Smooth muscle cell (in vitro differentiated cells): ENCODE measurements around the gene UFL1. TPM values are rescaled to one million over a fixed set of nuclear protein-coding genes. Genes with fewer than 3 reads are reported as not detected.

Source experiments
- DNase-seq: peaks from one replicate; lab custom pipeline; 2025; ENCODE audit not compliant: unreplicated experiment; lab: John Stamatoyannopoulos, UW
- H2AFZ ChIP-seq: fragments of 200-600 bp; sonication (generic); 2 replicates; pipeline ENCODE4 v1.6.0; 2016; ENCODE audit warnings: antibody characterized with exemption, low read depth, mild to moderate bottlenecking
- H3F3A ChIP-seq: fragments of 200-600 bp; sonication (generic); 2 replicates; pipeline ENCODE4 v1.6.0; 2017; ENCODE audit warnings: antibody characterized with exemption, low read depth
- H3K27ac ChIP-seq: fragments of 200-600 bp; sonication (generic); 2 replicates; pipeline ENCODE4 v1.5.1; 2016; ENCODE audit warnings: low read depth, mild to moderate bottlenecking
- H3K27me3 ChIP-seq: fragments of 200-600 bp; sonication (generic); 2 replicates; pipeline ENCODE4 v1.6.1; 2016; ENCODE audit warnings: low read depth, mild to moderate bottlenecking
- H3K36me3 ChIP-seq: fragments of 200-600 bp; sonication (generic); 2 replicates; pipeline ENCODE4 v1.5.1; 2016; ENCODE audit warnings: low read depth
- H3K4me1 ChIP-seq: fragments of 200-600 bp; sonication (generic); 2 replicates; pipeline ENCODE4 v1.5.1; 2016; ENCODE audit warnings: low read depth
- H3K4me2 ChIP-seq: fragments of 200-600 bp; sonication (generic); 2 replicates; pipeline ENCODE4 v1.6.0; 2016; ENCODE audit warnings: mild to moderate bottlenecking
- H3K4me3 ChIP-seq: fragments of 200-600 bp; sonication (generic); 2 replicates; pipeline ENCODE4 v1.5.1; 2016; ENCODE audit warnings: mild to moderate bottlenecking
- H3K79me2 ChIP-seq: fragments of 200-600 bp; sonication (generic); 2 replicates; pipeline ENCODE4 v1.6.0; 2016; ENCODE audit warnings: low read depth, mild to moderate bottlenecking
- H3K9ac ChIP-seq: fragments of 200-600 bp; sonication (generic); 2 replicates; pipeline ENCODE4 v1.6.0; 2016; ENCODE audit warnings: low read depth
- H3K9me3 ChIP-seq: fragments of 200-600 bp; sonication (generic); replicated peaks from 2 replicates; pipeline ENCODE4 v1.5.1; 2016; ENCODE audit warnings: low read depth
- H4K20me1 ChIP-seq: fragments of 200-600 bp; sonication (generic); 2 replicates; pipeline ENCODE4 v1.6.0; 2016; ENCODE audit warnings: low read depth
- WGBS: methylation state at CpG from one replicate; pipeline ENCODE4 v1.1.7; 2016; ENCODE audit warnings: low lambda C conversion rate; 5-methylcytosine and 5-hydroxymethylcytosine counted together
- polyA plus RNA-seq: library from polyadenylated mRNA; unstranded; fragments of >200 nt; fragmentation: Nextera tagmentation; extraction: Ambion mirVana; gene quantifications from 2 replicates; pipeline ENCODE4 v1.2.1, GENCODE V29; 2016
- total RNA-seq: library from RNA; depleted of rRNA; stranded (reverse); fragments of >200 nt; gene quantifications from 2 replicates; pipeline ENCODE4 v1.2.3, GENCODE V29; 2014
- TF ChIP-seq, protein P1 (sequence below): fragments of 200-600 bp; sonication (generic); IDR thresholded peaks from 2 replicates; pipeline ENCODE4 v1.5.1; 2017; ENCODE audit warnings: borderline replicate concordance, mild to moderate bottlenecking, antibody characterized with exemption; ENCODE audit not compliant: insufficient read depth, poor library complexity, severe bottlenecking

The UFL1 gene
- total and polyA plus RNA-seq, 2 experiments from 2014 or later, result 19.2 to 41.2 TPM

DNA sequence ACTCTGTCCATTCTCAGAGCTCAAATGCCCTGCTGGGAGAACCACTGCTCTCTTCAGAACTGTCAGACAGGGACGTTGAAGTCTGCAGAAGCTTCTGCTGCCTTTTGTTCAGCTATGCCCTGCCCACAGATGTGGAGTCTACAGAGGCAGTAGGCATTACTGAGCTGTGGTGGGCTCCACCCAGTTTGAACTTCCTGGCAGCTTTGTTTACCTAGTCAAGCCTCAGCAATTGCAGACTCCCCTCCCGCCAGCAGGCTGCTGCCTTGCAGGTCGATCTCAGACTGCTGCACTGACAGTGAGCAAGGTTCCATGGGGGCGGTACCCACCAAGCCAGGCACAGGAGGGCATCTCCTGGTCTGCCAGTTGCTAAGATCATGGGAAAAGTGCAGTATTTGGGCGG, 21.8 kb upstream of the UFL1 start:
- Histone ChIP-seq H3K4me2 (no peak overlapping the region), H3K79me2 (no peaks in the 10 kb centered on the region)

DNA sequence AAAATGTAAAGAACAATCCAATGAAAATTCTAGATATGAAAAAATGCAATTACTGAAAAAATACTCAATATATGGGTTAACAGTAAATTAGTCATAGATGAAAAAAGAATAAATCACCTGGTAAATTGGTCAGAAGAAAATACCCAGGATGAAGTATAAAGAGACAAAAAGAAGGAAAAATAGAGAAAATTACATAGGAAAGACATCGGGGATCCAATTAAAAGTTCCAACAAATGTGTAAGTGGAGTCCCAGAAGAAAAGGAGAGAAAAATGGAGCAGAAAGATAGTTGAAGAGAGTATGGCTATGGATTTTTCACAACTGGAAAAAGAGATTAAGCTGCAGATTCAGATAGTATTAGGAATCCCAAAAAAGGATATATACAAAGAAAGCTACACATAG, 18.7 kb upstream of the UFL1 start:
- H4K20me1 ChIP-seq, result no peaks in the 10 kb centered on the region
- no peak for DNase-seq
- H3F3A ChIP-seq, result no peaks in the 10 kb centered on the region
- H3K9me3 ChIP-seq, result peaks cover 3% of the 10 kb centered on the region
- no peak overlapping the region for H2AFZ ChIP-seq
- no peaks in the 10 kb centered on the region for H3K79me2 ChIP-seq
- H3K4me1 ChIP-seq, result no peaks in the 10 kb centered on the region
- H3K36me3 ChIP-seq, result no peaks in the 10 kb centered on the region
- WGBS, result 100% methylated on average over 1 of the region's 1 CpG
- no peak overlapping the region for H3K4me2 ChIP-seq
- no peak overlapping the region for H3K4me3 ChIP-seq
- no peak overlapping the region for H3K27ac ChIP-seq
- H3K27me3 ChIP-seq, result no peaks in the 10 kb centered on the region
- TF ChIP-seq, protein P1, sequence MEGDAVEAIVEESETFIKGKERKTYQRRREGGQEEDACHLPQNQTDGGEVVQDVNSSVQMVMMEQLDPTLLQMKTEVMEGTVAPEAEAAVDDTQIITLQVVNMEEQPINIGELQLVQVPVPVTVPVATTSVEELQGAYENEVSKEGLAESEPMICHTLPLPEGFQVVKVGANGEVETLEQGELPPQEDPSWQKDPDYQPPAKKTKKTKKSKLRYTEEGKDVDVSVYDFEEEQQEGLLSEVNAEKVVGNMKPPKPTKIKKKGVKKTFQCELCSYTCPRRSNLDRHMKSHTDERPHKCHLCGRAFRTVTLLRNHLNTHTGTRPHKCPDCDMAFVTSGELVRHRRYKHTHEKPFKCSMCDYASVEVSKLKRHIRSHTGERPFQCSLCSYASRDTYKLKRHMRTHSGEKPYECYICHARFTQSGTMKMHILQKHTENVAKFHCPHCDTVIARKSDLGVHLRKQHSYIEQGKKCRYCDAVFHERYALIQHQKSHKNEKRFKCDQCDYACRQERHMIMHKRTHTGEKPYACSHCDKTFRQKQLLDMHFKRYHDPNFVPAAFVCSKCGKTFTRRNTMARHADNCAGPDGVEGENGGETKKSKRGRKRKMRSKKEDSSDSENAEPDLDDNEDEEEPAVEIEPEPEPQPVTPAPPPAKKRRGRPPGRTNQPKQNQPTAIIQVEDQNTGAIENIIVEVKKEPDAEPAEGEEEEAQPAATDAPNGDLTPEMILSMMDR, result no peak
- no peak overlapping the region for H3K9ac ChIP-seq

More for the DNA sequence above, 21.8 kb upstream of the UFL1 start:
- peaks cover 3% of the 10 kb centered on the region for H3K9me3 ChIP-seq
- no peaks in the 10 kb centered on the region for H3K36me3 ChIP-seq
- H3K27me3 ChIP-seq, result no peaks in the 10 kb centered on the region
- H3K4me3 ChIP-seq, result no peak overlapping the region
- TF ChIP-seq, protein P1, result no peak
- H3F3A ChIP-seq, result no peaks in the 10 kb centered on the region
- no peak for DNase-seq
- no peak overlapping the region for H2AFZ ChIP-seq
- H3K4me1 ChIP-seq, result no peaks in the 10 kb centered on the region
- H3K27ac ChIP-seq, result no peak overlapping the region
- H4K20me1 ChIP-seq, result no peaks in the 10 kb centered on the region
- no peak overlapping the region for H3K9ac ChIP-seq
- 94% methylated on average over 5 of the region's 5 CpGs for WGBS

DNA sequence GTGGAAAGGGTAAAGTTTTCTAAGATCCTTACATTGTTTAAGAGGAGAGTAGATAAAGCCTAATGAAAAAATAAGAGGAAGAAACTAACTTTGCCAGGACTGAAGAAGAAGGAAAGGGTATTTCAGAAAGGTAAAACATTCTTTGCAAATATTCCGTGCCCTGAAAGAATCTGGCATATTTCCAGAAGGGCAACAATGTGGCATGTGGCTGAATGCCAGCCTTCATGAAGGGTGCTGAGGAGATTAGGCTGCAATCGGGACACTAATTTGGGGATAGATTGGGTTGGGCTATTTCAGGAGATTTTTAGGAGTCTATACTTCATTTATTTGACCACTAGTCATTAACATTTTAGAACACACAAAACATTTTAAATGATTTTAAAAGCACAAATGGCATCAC, 16.2 kb upstream of the UFL1 start:
- no peaks in the 10 kb centered on the region for H3K4me1 ChIP-seq
- no peaks in the 10 kb centered on the region for H3F3A ChIP-seq
- no peak overlapping the region for H3K27ac ChIP-seq
- 92% methylated on average over 2 of the region's 2 CpGs for WGBS
- H3K4me3 ChIP-seq, result no peak overlapping the region
- no peak overlapping the region for H3K9ac ChIP-seq
- H3K27me3 ChIP-seq, result no peaks in the 10 kb centered on the region
- DNase-seq, result no peak
- TF ChIP-seq, protein P1, result no peak
- H3K36me3 ChIP-seq, result no peaks in the 10 kb centered on the region
- H3K79me2 ChIP-seq, result no peaks in the 10 kb centered on the region
- no peaks in the 10 kb centered on the region for H4K20me1 ChIP-seq
- H3K9me3 ChIP-seq, result peaks cover 2% of the 10 kb centered on the region
- no peak overlapping the region for H2AFZ ChIP-seq
- H3K4me2 ChIP-seq, result no peak overlapping the region

DNA sequence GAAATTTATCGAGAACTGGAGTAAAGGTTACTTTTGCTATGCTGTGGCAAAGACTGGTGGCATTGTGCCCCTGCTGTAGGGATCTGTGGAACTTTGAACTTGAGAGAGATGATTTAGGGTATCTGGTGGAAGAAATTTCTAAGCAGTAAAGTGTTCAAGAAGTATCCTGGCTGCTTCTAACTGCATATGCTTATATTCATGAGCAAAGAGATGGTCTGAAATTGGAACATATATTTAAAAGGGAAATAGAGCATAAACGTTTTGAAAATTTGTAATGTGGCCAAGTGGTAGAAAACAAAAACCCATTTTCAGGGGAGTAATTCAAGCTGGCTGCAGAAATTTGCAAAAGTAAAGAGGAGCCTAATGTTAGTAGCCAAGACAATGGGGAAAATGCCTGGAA, 12.3 kb upstream of the UFL1 start:
- 85% methylated on average over 2 of the region's 2 CpGs for WGBS
- no peaks in the 10 kb centered on the region for H4K20me1 ChIP-seq

More for the DNA sequence above, 12.3 kb upstream of the UFL1 start:
- H3K4me3 ChIP-seq, result no peak overlapping the region
- no peak overlapping the region for H3K4me2 ChIP-seq
- no peaks in the 10 kb centered on the region for H3K36me3 ChIP-seq
- no peaks in the 10 kb centered on the region for H3K27me3 ChIP-seq
- no peak for DNase-seq
- no peaks in the 10 kb centered on the region for H3K79me2 ChIP-seq
- no peaks in the 10 kb centered on the region for H3K4me1 ChIP-seq
- no peaks in the 10 kb centered on the region for H3F3A ChIP-seq
- H3K27ac ChIP-seq, result no peak overlapping the region
- no peak overlapping the region for H3K9ac ChIP-seq
- TF ChIP-seq, protein P1, result no peak
- H2AFZ ChIP-seq, result no peak overlapping the region
- no peaks in the 10 kb centered on the region for H3K9me3 ChIP-seq
